GM18526 (cell line): ENCODE results near the gene CISTR.

ENCODE experiments used
- POLR2A ChIP-seq: IDR thresholded peaks from 3 replicates; pipeline ENCODE4 v1.6.1; 2011; ENCODE audit not compliant: insufficient read length; ENCODE audit errors: extremely low read depth

The CISTR gene

GRCh38 chr12:53754188-53754585 is 2.4 kb upstream of the CISTR start:
- TF ChIP-seq POLR2A: no peak

DNA sequence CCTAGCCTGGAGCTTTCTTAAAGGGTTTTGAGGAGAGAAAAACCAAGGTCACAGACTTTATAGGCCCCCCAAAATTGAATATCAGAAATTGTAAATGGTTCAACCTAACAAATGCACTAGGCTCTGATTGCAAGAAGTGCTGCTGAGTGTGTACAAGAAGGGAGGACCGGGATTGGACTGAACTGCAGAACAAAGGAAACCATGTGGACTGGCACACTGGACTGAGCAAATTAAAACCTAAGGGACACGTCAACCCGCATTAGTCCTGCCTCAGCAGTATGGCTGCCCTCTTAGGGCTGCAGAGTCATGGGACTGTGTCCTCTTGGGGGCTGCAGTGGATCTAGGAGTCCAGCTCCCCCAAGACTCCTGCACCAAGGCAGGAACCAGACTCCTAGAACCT is 842 bp upstream of the CISTR start:
- no peak for TF ChIP-seq POLR2A

GRCh38 chr12:53752192-53752601 is 418 bp upstream of the CISTR start:
- no peak for TF ChIP-seq POLR2A

DNA sequence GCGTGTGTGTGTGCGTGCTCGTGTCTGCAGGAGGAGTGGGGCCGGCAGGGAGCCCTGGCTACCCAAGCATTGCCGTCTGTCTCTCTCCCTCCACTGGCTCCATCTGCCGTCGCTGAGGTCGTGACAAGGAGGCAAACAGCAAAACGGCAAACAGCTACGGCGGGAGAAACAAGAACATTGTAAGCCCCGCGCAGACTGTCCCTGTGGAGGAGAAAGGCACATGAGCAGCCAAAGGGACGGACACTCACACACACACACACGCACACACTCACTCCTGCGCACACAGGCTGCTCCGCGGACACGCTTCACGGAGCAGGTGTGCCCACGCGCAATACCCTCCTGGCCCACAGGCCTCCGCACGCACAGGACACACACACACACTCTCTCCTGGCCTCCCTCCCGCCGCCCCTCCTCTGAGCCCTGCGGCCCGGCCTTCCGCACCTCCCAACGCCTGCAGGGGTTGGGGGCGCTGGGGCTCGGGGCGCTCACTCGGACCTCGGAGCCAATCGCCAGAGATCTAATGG is 905 bp downstream of the CISTR start:
- peak; percentile 5 for TF ChIP-seq POLR2A

- no peak for TF ChIP-seq POLR2A
These were observed 1.6 kb downstream of the CISTR start for GRCh38 chr12:53749986-53750811.

DNA sequence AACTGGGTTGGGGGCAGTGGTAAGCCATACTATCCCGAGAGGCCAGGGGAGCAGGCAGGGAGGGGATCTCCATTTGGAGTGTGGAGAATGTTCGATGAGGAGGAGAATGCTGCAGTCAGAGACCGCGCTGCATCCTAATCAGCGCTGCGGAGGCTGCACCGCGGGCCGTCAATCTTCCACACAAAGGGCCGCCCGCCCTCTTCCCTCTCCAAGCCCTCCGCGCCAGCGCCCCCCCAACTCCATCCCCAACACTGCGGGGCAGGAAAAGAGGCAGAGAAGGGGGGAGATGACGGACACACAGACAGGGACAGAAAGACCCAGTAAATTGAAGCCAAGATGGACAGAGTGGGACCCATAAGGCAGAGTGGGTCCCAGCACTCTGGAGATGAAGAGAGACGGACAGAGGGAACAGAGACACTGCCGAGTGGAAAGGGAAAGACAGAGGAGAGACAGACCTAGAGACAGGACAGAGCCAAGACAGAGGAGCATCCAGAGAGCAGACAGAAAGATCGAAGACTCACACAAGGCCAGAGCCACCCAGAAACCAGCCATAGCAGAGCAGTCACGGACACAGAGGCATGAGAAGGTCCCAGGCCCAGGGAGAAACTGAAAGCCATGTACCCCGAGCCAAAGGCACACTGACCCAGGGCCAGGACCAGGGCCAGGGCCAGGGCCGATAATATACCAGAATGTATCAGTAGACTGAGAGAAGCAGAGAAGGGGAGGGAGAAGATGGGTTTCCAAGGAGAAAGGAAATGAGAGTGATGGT is 3.5 kb downstream of the CISTR start:
- TF ChIP-seq POLR2A: no peak

DNA sequence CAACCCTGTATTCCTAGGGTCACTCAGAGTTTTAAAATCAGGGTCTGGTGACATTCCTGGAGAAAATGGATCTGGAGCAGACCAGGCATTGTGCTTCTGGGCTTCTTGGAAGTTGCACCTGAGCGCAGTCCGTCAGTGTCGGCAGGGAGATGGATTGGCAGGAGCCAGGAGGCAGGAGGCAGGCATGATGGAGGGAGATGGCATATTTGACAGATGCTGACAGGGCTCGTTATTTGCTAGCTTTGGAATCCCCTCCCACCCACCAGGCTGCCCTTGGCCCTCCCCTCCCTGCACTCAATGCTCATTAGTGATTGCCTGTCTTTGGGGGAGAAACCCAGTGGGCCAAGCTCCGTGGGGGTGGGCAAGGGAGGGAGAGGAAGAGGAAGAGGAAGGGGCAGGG is 4.7 kb downstream of the CISTR start:
- no peak for TF ChIP-seq POLR2A

GRCh38 chr12:53746592-53747092 is 5.1 kb downstream of the CISTR start:
- TF ChIP-seq POLR2A: no peak

DNA sequence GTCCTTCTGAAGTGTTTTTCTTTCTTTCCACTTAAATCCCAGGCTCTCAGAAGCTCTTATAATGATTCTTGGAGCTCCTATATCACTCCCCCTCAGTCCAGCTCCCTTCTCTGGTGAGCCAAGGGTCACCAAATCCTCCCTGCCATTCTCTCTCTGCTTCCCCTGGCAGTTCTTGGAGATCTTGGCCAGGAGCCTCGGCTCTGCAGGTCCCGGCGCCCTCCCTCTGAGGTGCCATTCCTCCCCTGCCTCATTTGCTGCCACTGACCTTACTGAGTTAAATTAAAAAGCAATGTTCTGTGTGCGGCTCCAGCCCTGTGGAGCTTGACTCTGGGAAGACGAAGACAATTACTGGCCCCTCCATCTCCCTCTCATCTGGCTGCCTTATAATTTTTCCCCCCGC is 7.0 kb downstream of the CISTR start:
- no peak for TF ChIP-seq POLR2A

GRCh38 chr12:53744130-53744441 is 7.7 kb downstream of the CISTR start:
- TF ChIP-seq POLR2A: no peak

DNA sequence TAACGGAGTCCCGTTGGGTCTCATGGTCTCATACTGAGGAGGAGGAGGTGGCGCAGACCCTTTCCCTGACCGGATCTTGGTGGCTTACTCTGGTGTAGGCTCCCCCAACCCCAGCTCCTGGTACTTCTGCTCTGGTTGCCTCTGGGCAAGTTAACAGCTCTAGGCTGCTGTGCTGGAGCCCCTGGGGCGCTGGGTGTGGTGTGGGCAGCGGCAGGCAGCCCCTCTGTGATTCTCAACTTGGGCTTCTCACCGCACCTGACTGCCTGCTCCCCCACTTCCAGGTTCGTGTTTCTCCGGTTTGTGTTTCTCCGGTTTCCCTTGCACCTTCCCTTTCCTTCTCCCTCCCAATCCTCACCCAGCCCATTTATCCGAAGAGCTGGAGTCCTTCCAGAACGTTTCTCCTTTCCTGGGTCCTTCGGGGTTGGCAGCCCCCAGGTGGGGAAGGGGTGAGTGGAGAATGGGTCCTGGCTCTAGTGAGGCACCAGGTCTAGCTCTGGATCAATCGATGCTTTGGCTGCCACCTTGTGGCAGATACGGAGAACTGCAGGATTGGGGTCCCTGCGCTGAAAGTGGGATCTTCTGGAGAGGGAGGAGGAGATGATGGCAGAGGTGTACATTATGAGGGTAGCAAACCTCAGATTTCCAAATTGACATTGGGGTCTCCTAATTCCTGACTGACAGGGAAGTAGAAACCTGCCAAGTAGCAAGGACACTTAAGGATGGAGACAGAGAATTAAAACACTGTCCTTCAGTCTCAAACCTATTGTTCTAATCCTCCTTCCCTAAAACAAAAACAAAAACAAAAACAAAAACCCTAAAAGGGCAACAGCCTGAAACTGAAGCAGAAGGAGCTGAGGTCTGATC is 8.3 kb downstream of the CISTR start:
- TF ChIP-seq POLR2A: no peak

GRCh38 chr12:53740130-53740491 is 11.7 kb downstream of the CISTR start:
- TF ChIP-seq POLR2A: no peak

GRCh38 chr12:53739214-53740129 is 12.3 kb downstream of the CISTR start:
- no peak for TF ChIP-seq POLR2A
